ENCODE results near the gene DCDC2. TPM values are rescaled to one million over a fixed set of nuclear protein-coding genes. Genes with fewer than 3 reads are reported as not detected.

The DCDC2 gene
- total RNA-seq, result not detected in 2 replicates
- polyA plus RNA-seq, result not detected in 2 replicates
- polyA plus RNA-seq (2011; cell fraction: cytosol; rRNA removed), result not detected in 2 replicates
- polyA plus RNA-seq (2011; cell fraction: nucleus; rRNA removed), result not detected in 2 replicates
- polyA plus RNA-seq (2012), result not detected in 2 replicates
- polyA minus RNA-seq, result not detected in 2 replicates
- polyA minus RNA-seq (2011; cell fraction: cytosol; rRNA and poly(A)+ RNA removed), result not detected
- not detected in 2 replicates for polyA minus RNA-seq (2011; cell fraction: nucleus; rRNA and poly(A)+ RNA removed)
- Bru-seq, nascent RNA, result percentile 1 among the genes with signal in this experiment
- BruChase-seq, experiment 1, labeled RNA remaining after a 6-hour chase, result percentile 2 among the genes with signal in this experiment
- BruChase-seq, experiment 2, labeled RNA remaining after a 2-hour chase, result percentile 2 among the genes with signal in this experiment
- long read RNA-seq, result 0 reads

GRCh38 chr6:24357336-24358218, at the start of gene DCDC2:
DCDC2 (minus strand) TSS chr6:24358059; CDS start chr6:24357750, 309 bp downstream.
- no peaks in the 10 kb centered on the region for H3K9me1 ChIP-seq (replicated peaks; ENCODE audit: control insufficient read depth, extremely low read depth, insufficient read depth, low read length)
- CTCF ChIA-PET, result interaction anchor here (1.3 kb wide), 1 partner anchor 31 kb away, joined by 5 read pairs; no protein-coding TSS in a partner anchor
- no peaks in the 10 kb centered on the region for H4K20me1 ChIP-seq (replicated peaks; ENCODE audit: control insufficient read depth, extremely low read depth, insufficient read depth, low read length)
- intact Hi-C loops (cut with micrococcal nuclease), result loop anchor here (2.0 kb wide), 1 partner anchor 75 kb away; no protein-coding TSS in a partner anchor
- H3K27ac ChIP-seq (ENCODE audit: insufficient read depth, low read depth, low read length), result no peak within 1 kb of the TSS
- no peaks in the 10 kb centered on the region for H3K79me2 ChIP-seq (ENCODE audit: control insufficient read depth, insufficient read depth, low read length)
- H3K9me3 ChIP-seq (replicated peaks; ENCODE audit: control insufficient read depth, insufficient read depth, low read length), result no peaks in the 10 kb centered on the region
- FAIRE-seq, result no peak
- no TSS peak for BruUV-seq (replicated peaks)
- no peak within 1 kb of the TSS for H3K4me2 ChIP-seq (ENCODE audit: insufficient read depth, low read length)
- POLR2A ChIA-PET, result no interaction called here
- peaks cover 2% of the 10 kb centered on the region for H3K4me1 ChIP-seq (ENCODE audit: control insufficient read depth, extremely low read depth, insufficient read depth, low read length)
- DNase-seq (ENCODE audit: low read depth, low spot score), result no peak
- no peak within 1 kb of the TSS for H3K9ac ChIP-seq (replicated peaks; ENCODE audit: extremely low read depth, insufficient read depth, low read length)
- dilution Hi-C loops (cut with MboI; ENCODE audit: extremely low pct_ligation_motif_present, low sequenced_read_pairs), result no loop called here
- H2AFZ ChIP-seq (ENCODE audit: low read depth, low read length), result peak within 1 kb of the TSS; percentile 64
- no peak within 1 kb of the TSS for H3K4me3 ChIP-seq (replicated peaks in 1 of 3; ENCODE audit: insufficient read depth in 1 of 3, low read depth in 1 of 3, low read length in 3 of 3)
- peaks cover 11 to 26% of the 10 kb centered on the region in 2 experiments for H3K27me3 ChIP-seq (ENCODE audit: control insufficient read depth in 2 of 2, insufficient read depth in 2 of 2, low read length in 2 of 2)
- no peaks in the 10 kb centered on the region for H3K36me3 ChIP-seq (ENCODE audit: control insufficient read depth in 2 of 2, extremely low read depth in 1 of 2, insufficient read depth in 2 of 2, low read length in 2 of 2)
- TF ChIP-seq EZH2 (IDR thresholded peaks at IDR 0.05; ENCODE audit: borderline replicate concordance, low read depth, low read length, severe bottlenecking) (no peak), MYC (IDR thresholded peaks at IDR 0.05; ENCODE audit: low read depth, low read length) (no peak), POLR2A (IDR thresholded peaks at IDR 0.05; ENCODE audit: low read depth, low read length) (no peak), POLR2AphosphoS5 (IDR thresholded peaks at IDR 0.05; ENCODE audit: insufficient read depth, low read depth, low read length) (no peak), GATA2 (IDR thresholded peaks at IDR 0.05; ENCODE audit: insufficient read depth, insufficient read length, low read depth, low read length) (no peak), FOS (IDR thresholded peaks at IDR 0.05; ENCODE audit: borderline replicate concordance, insufficient read depth, low read length) (no peak), JUN (IDR thresholded peaks at IDR 0.05; ENCODE audit: borderline replicate concordance, insufficient read depth, insufficient read length, low read depth) (no peak)
- TF ChIP-seq, protein P1, sequence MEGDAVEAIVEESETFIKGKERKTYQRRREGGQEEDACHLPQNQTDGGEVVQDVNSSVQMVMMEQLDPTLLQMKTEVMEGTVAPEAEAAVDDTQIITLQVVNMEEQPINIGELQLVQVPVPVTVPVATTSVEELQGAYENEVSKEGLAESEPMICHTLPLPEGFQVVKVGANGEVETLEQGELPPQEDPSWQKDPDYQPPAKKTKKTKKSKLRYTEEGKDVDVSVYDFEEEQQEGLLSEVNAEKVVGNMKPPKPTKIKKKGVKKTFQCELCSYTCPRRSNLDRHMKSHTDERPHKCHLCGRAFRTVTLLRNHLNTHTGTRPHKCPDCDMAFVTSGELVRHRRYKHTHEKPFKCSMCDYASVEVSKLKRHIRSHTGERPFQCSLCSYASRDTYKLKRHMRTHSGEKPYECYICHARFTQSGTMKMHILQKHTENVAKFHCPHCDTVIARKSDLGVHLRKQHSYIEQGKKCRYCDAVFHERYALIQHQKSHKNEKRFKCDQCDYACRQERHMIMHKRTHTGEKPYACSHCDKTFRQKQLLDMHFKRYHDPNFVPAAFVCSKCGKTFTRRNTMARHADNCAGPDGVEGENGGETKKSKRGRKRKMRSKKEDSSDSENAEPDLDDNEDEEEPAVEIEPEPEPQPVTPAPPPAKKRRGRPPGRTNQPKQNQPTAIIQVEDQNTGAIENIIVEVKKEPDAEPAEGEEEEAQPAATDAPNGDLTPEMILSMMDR (IDR thresholded peaks at IDR 0.05; ENCODE audit: extremely low read depth in 1 of 2, insufficient read depth in 1 of 2, low read depth in 1 of 2, low read length in 2 of 2), result no peak
- TF ChIP-seq, protein P2, sequence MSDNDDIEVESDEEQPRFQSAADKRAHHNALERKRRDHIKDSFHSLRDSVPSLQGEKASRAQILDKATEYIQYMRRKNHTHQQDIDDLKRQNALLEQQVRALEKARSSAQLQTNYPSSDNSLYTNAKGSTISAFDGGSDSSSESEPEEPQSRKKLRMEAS (IDR thresholded peaks at IDR 0.05; ENCODE audit: insufficient read depth, insufficient read length), result no peak
